ENCODE data around the gene AHCYL1. TPM values are rescaled to one million over a fixed set of nuclear protein-coding genes. Genes with fewer than 3 reads are reported as not detected.

AHCYL1 gene
- total RNA-seq: 43.5 and 64.5 TPM in 2 replicates

GRCh38 chr1:109984456-109985246, at the start of gene AHCYL1:
Gene AHCYL1 (plus strand): TSS chr1:109984765. CDS start chr1:109985053, 288 bp downstream.

GRCh38 chr1:110034451-110035235, 50.1 kb downstream of the AHCYL1 start, which contains the start of gene STRIP1:
Gene STRIP1 (plus strand): TSS chr1:110034624. CDS start chr1:110034638, 14 bp downstream.

GRCh38 chr1:110070671-110071242, 86.2 kb downstream of the AHCYL1 start, which contains the start of gene ALX3:
Gene ALX3 (minus strand): TSS chr1:110070672. CDS start chr1:110070612, 60 bp downstream.

Other genes with a start within 250 kb of the AHCYL1 start
- gene GSTM3, start 243.7 kb upstream of the AHCYL1 start, total RNA-seq: 27.4 and 75.7 TPM in 2 replicates
- gene EPS8L3, start 220.8 kb upstream of the AHCYL1 start, total RNA-seq: not detected in 2 replicates
- 16.1 and 22.7 TPM in 2 replicates for gene CSF1, start 73.9 kb upstream of the AHCYL1 start, total RNA-seq
- 25.9 and 32.6 TPM in 2 replicates for gene STRIP1, start 49.9 kb downstream of the AHCYL1 start, total RNA-seq
- gene ALX3, start 85.9 kb downstream of the AHCYL1 start, total RNA-seq: not detected in 2 replicates
- not detected in 2 replicates for gene UBL4B, start 127.7 kb downstream of the AHCYL1 start, total RNA-seq
- under 0.01 TPM in 2 replicates for gene SLC6A17, start 165.7 kb downstream of the AHCYL1 start, total RNA-seq
- 1.6 and 4.1 TPM in 2 replicates for gene KCNC4, start 225.5 kb downstream of the AHCYL1 start, total RNA-seq